Activated T-helper 1 cell treated with anti-CD3 and anti-CD28 coated beads, Interleukin-12 subunit alpha, Interleukin-12 subunit beta, Interleukin-2, Interleukin-4 antibody, amounts not matched to agents 30 ng/mL and 10 ng/mL and 1 ng/mL, durations not matched to agents 14 hours and 24 hours and 36 hours (primary cell): ENCODE data around the gene KAZN. TPM values are rescaled to one million over a fixed set of nuclear protein-coding genes. Genes with fewer than 3 reads are reported as not detected.
A peak's percentile ranks its signal among the peaks of the same experiment; 100 is the strongest.

Source experiments
- DNase-seq: peaks from one replicate; pipeline ENCODE4 v3.0.0; 2021; ENCODE audit warnings: low spot score
- H3K27ac Mint-ChIP-seq: one replicate; pipeline ENCODE4 v1.8.0; 2021; ENCODE audit warnings: mild to moderate bottlenecking, mixed read lengths
- H3K27me3 Mint-ChIP-seq: one replicate; pipeline ENCODE4 v1.8.0; 2022; ENCODE audit warnings: mild to moderate bottlenecking, moderate library complexity, mixed read lengths; ENCODE audit not compliant: insufficient read depth
- H3K36me3 Mint-ChIP-seq: one replicate; pipeline ENCODE4 v1.8.0; 2021; ENCODE audit warnings: low read depth, mixed read lengths
- H3K4me1 Mint-ChIP-seq: one replicate; pipeline ENCODE4 v1.8.0; 2021; ENCODE audit warnings: low read depth, mixed read lengths
- H3K4me3 Mint-ChIP-seq: one replicate; pipeline ENCODE4 v1.8.0; 2021; ENCODE audit warnings: mild to moderate bottlenecking, moderate library complexity, mixed read lengths
- H3K9me3 Mint-ChIP-seq: one replicate; pipeline ENCODE4 v1.8.0; 2021; ENCODE audit warnings: mixed read lengths
- intact Hi-C: fragments of 100-400 bp; cut with micrococcal nuclease; formaldehyde crosslinking; loops from one replicate; pipeline ENCODE4 v1.15.1; 2024
- total RNA-seq: library from RNA; stranded (reverse); gene quantifications from 2 replicates; pipeline ENCODE4 v1.2.3, GENCODE V29; 2022

Gene KAZN
- total RNA-seq, 1 donor from 2014 or later = 0.54 TPM

- no peaks in the 10 kb centered on the region for H3K4me1 Mint-ChIP-seq
- no peak overlapping the region for H3K27ac Mint-ChIP-seq
- no peaks in the 10 kb centered on the region for H3K36me3 Mint-ChIP-seq
- peak; percentile 6 for DNase-seq
- intact Hi-C loops = loop anchor here (1.0 kb wide), 1 partner anchor 112 kb away; no protein-coding TSS in a partner anchor
- H3K27me3 Mint-ChIP-seq = peaks cover 3% of the 10 kb centered on the region
- H3K9me3 Mint-ChIP-seq = no peaks in the 10 kb centered on the region
- H3K4me3 Mint-ChIP-seq = no peak overlapping the region
Observed at GRCh38 chr1:14915356-14916054, 317.0 kb downstream of the KAZN start.

- H3K27me3 Mint-ChIP-seq = peaks cover 8% of the 10 kb centered on the region
- H3K9me3 Mint-ChIP-seq = no peaks in the 10 kb centered on the region
- no peaks in the 10 kb centered on the region for H3K36me3 Mint-ChIP-seq
- no peak for DNase-seq
- H3K27ac Mint-ChIP-seq = no peak overlapping the region
- intact Hi-C loops = no loop called here
- no peak overlapping the region for H3K4me3 Mint-ChIP-seq
- no peaks in the 10 kb centered on the region for H3K4me1 Mint-ChIP-seq
Observed at GRCh38 chr1:14919289-14919688, 320.8 kb downstream of the KAZN start.

- Mint-ChIP-seq H3K4me3 (no peak overlapping the region), H3K9me3 (no peaks in the 10 kb centered on the region), H3K4me1 (no peaks in the 10 kb centered on the region), H3K27ac (no peak overlapping the region), H3K27me3 (peaks cover 8% of the 10 kb centered on the region), H3K36me3 (no peaks in the 10 kb centered on the region)
- intact Hi-C loops = no loop called here
- no peak for DNase-seq
Observed at GRCh38 chr1:14919751-14920150, 321.3 kb downstream of the KAZN start.

- H3K36me3 Mint-ChIP-seq = no peaks in the 10 kb centered on the region
- H3K27me3 Mint-ChIP-seq = peaks cover 18% of the 10 kb centered on the region
- no peak overlapping the region for H3K4me3 Mint-ChIP-seq
- H3K27ac Mint-ChIP-seq = no peak overlapping the region
- no peak for DNase-seq
- peaks cover 5% of the 10 kb centered on the region for H3K4me1 Mint-ChIP-seq
- intact Hi-C loops = no loop called here
- H3K9me3 Mint-ChIP-seq = no peaks in the 10 kb centered on the region
Observed at GRCh38 chr1:14921057-14921456, 322.6 kb downstream of the KAZN start.

- peaks cover 5% of the 10 kb centered on the region for H3K4me1 Mint-ChIP-seq
- intact Hi-C loops = no loop called here
- H3K27ac Mint-ChIP-seq = no peak overlapping the region
- no peaks in the 10 kb centered on the region for H3K9me3 Mint-ChIP-seq
- no peak for DNase-seq
- peaks cover 31% of the 10 kb centered on the region for H3K27me3 Mint-ChIP-seq
- peak overlapping the region; percentile 69 for H3K4me3 Mint-ChIP-seq
- no peaks in the 10 kb centered on the region for H3K36me3 Mint-ChIP-seq
Observed at GRCh38 chr1:14922942-14923726, 324.6 kb downstream of the KAZN start.

- H3K4me3 Mint-ChIP-seq = peak overlapping the region; percentile 69
- peaks cover 5% of the 10 kb centered on the region for H3K4me1 Mint-ChIP-seq
- intact Hi-C loops = no loop called here
- no peaks in the 10 kb centered on the region for H3K9me3 Mint-ChIP-seq
- peak; percentile 22 for DNase-seq
- H3K27me3 Mint-ChIP-seq = peaks cover 31% of the 10 kb centered on the region
- H3K27ac Mint-ChIP-seq = no peak overlapping the region
- H3K36me3 Mint-ChIP-seq = no peaks in the 10 kb centered on the region
Observed at GRCh38 chr1:14923727-14924452, 325.4 kb downstream of the KAZN start.

- peaks cover 5% of the 10 kb centered on the region for H3K4me1 Mint-ChIP-seq
Observed at GRCh38 chr1:14924455-14925331, 326.2 kb downstream of the KAZN start.

GRCh38 chr1:14925336-14926136 is 327.1 kb downstream of the KAZN start:
- no peak for DNase-seq
- no peaks in the 10 kb centered on the region for H3K9me3 Mint-ChIP-seq
- peaks cover 5% of the 10 kb centered on the region for H3K4me1 Mint-ChIP-seq
- no peak overlapping the region for H3K27ac Mint-ChIP-seq
- intact Hi-C loops = no loop called here
- H3K4me3 Mint-ChIP-seq = peak overlapping the region; percentile 54
- H3K36me3 Mint-ChIP-seq = no peaks in the 10 kb centered on the region
- peaks cover 30% of the 10 kb centered on the region for H3K27me3 Mint-ChIP-seq

More at GRCh38 chr1:14924455-14925331, 326.2 kb downstream of the KAZN start:
- no peak for DNase-seq
- intact Hi-C loops = no loop called here
- peak overlapping the region; percentile 54 for H3K4me3 Mint-ChIP-seq
- H3K36me3 Mint-ChIP-seq = no peaks in the 10 kb centered on the region
- no peak overlapping the region for H3K27ac Mint-ChIP-seq
- H3K27me3 Mint-ChIP-seq = peaks cover 31% of the 10 kb centered on the region
- H3K9me3 Mint-ChIP-seq = no peaks in the 10 kb centered on the region

GRCh38 chr1:14926229-14926628 is 327.7 kb downstream of the KAZN start:
- Mint-ChIP-seq H3K27ac (no peak overlapping the region), H3K4me3 (no peak overlapping the region), H3K4me1 (peaks cover 5% of the 10 kb centered on the region), H3K9me3 (no peaks in the 10 kb centered on the region), H3K27me3 (peaks cover 27% of the 10 kb centered on the region), H3K36me3 (no peaks in the 10 kb centered on the region)
- no peak for DNase-seq
- intact Hi-C loops = no loop called here

GRCh38 chr1:14926818-14927575 is 328.5 kb downstream of the KAZN start:
- peaks cover 5% of the 10 kb centered on the region for H3K4me1 Mint-ChIP-seq
- H3K36me3 Mint-ChIP-seq = no peaks in the 10 kb centered on the region
- H3K27me3 Mint-ChIP-seq = peaks cover 27% of the 10 kb centered on the region
- no peak for DNase-seq
- intact Hi-C loops = no loop called here
- no peaks in the 10 kb centered on the region for H3K9me3 Mint-ChIP-seq
- H3K4me3 Mint-ChIP-seq = peak overlapping the region; percentile 26
- no peak overlapping the region for H3K27ac Mint-ChIP-seq

- no peak for DNase-seq
- Mint-ChIP-seq H3K27me3 (peaks cover 25% of the 10 kb centered on the region), H3K27ac (no peak overlapping the region), H3K9me3 (no peaks in the 10 kb centered on the region), H3K4me3 (no peak overlapping the region), H3K4me1 (peaks cover 5% of the 10 kb centered on the region), H3K36me3 (no peaks in the 10 kb centered on the region)
- intact Hi-C loops = no loop called here
Observed at GRCh38 chr1:14928412-14928811, 329.9 kb downstream of the KAZN start.
